OCI-LY7 (cell line): ENCODE measurements around the gene DRC7.
"Not testable (repeated sequence)": the region's sequence is repeated elsewhere in the genome, so short reads cannot be mapped to it uniquely, and the experiment has no call there.

Experiments used
- EZH2phosphoT487 ChIP-seq: fragments of 200-600 bp; sonication (generic); IDR thresholded peaks from 2 replicates; pipeline ENCODE4 v1.6.1; 2018; ENCODE audit warnings: low read depth, borderline replicate concordance, mild to moderate bottlenecking, mixed run types, antibody characterized with exemption, low read length, moderate library complexity, mixed read lengths
- TF ChIP-seq, protein P1 (sequence below): fragments of 200-600 bp; sonication (generic); conservative IDR thresholded peaks from 2 replicates; pipeline ENCODE4 v1.5.1; 2014; ENCODE audit warnings: mild to moderate bottlenecking, antibody characterized with exemption, low read length, moderate library complexity, mixed read lengths

DNA sequence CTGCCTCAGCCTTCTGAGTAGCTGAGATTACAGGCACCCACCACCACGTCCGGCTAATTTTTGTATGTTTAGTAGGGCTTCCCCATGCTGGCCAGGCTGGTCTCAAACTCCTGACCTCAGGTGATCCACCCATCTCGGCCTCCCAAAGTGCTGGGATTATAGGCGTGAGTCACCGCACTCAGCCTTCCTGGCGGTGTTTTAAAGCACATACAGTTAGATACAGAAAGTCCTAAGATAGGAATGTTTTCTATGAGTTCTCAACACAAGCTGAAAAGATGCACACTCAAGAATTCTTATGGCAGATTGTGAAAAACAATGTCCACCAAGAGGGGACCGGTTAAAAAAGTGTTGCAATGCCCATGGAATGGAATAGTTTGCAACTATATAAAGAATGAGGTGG is 23.2 kb upstream of the DRC7 start:
- TF ChIP-seq, protein P1, sequence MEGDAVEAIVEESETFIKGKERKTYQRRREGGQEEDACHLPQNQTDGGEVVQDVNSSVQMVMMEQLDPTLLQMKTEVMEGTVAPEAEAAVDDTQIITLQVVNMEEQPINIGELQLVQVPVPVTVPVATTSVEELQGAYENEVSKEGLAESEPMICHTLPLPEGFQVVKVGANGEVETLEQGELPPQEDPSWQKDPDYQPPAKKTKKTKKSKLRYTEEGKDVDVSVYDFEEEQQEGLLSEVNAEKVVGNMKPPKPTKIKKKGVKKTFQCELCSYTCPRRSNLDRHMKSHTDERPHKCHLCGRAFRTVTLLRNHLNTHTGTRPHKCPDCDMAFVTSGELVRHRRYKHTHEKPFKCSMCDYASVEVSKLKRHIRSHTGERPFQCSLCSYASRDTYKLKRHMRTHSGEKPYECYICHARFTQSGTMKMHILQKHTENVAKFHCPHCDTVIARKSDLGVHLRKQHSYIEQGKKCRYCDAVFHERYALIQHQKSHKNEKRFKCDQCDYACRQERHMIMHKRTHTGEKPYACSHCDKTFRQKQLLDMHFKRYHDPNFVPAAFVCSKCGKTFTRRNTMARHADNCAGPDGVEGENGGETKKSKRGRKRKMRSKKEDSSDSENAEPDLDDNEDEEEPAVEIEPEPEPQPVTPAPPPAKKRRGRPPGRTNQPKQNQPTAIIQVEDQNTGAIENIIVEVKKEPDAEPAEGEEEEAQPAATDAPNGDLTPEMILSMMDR, result not testable (repeated sequence)
- not testable (repeated sequence) for TF ChIP-seq EZH2phosphoT487
